Stimulated activated CD8-positive, alpha-beta memory T cell treated with anti-CD3 and anti-CD28 coated beads, Interleukin-4, amount 100 ng/mL, for 1 hour (primary cell): ENCODE data around the gene ANO6.

Experiments
- DNase-seq, 2 donors: peaks; one replicate each; pipeline ENCODE4 v3.0.0-alpha.2; 2020; ENCODE audit warnings: low read depth in 2 of 2, low spot score in 1 of 2

ANO6 gene

GRCh38 chr12:45400991-45401390 is 185.1 kb downstream of the ANO6 start:
- DNase-seq = no peak

GRCh38 chr12:45402288-45402687 is 186.4 kb downstream of the ANO6 start:
- no peak for DNase-seq

DNA sequence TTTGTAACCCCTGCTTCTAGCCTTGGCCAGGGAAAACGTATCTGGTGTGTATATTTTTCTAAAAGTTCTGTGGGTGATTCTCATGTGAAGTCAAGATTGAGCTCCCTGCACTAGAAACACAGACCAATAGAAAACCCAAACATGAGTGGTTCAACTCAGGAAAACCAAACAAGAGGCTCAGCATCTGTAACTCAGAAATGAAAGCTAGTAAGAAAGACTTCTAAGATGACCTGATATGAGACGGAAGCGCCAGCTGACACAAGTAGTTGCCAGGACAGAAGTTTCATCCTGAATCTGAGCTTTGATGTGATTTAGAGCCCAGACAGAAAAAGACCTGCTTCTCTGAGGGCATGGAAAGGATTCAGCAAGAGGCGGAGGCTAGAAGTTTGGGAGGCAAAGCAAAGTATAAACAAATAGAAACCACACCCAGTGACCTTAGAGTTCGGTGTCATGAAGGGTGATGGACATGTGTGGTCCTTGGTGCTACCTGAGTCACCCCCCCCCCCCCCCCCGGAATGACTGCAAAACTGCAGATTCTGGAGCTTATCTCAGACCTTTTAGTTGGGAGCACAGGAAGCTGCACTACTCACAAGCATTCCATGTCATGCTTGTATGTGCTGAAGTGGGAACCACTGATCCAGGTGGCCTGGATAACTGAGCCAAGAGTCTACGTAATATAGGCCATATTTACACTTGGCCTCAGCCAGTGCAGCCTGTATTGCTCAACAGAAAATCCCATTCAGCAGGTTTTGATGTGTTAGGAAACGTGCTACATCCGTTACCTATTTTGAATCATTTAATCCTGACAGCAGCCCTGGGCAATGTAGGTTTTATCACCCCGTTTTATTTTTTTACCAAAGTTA is 191.3 kb downstream of the ANO6 start:
- no peak for DNase-seq

GRCh38 chr12:45407981-45408728 is 192.3 kb downstream of the ANO6 start:
- no peak for DNase-seq

DNA sequence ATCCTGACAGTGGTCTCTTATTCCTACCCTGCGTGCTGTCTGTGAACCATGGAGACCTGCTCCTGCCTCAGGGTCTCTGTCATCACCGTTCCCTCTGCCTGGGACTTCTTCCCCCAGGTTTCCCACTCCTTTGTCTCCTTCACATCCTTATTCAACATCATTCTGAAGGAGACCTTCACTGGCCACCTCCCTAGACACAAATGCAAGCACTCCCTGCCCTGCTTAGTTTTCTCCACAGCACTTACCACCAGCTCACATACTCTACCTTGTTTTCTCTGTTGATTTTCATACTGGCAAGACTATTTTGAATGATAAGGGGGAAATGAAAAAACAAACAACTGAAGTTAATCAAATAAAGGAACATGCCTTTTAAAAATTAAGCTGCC is 192.8 kb downstream of the ANO6 start:
- DNase-seq = no peak

- no peak for DNase-seq
These were observed 194.1 kb downstream of the ANO6 start for GRCh38 chr12:45409966-45410365.

DNA sequence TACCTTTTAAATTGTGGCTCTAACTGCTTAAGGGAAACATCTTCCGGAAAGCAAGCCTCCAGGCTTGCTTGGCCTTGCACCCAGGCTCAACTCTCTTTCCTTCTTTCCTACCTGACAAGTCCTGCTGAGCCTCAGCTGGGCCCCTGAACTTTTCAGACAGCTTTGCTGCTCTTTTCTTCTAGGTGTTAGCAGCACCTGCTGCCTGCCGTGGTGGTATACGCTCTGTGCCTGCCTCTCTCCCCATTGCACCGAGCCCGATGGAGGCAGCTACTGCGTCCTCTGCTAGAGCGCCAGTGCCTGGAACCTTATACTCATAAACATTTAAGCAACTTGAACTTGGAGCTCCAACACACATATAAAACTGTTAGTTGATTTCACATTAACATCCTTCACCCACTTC is 195.7 kb downstream of the ANO6 start:
- DNase-seq = no peak

GRCh38 chr12:45415393-45415817 is 199.5 kb downstream of the ANO6 start:
- no peak for DNase-seq

DNA sequence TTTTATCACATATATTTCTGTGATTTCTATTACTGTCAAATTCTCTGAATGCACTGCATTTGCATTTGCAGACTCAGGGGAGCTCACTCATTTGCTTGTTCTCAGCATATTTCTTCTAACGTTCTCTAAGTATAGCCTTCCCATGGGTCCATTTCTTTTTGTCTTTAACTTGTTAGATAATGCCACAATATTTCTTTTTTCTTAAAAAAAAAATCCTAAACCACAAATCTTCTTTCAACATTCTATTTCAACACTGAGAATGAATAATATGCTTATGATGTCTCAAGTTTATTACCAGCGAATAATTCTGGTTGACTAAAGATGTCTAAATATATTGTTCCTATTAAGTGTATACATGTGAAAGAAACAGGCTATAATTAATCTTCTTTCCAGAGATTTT is 200.2 kb downstream of the ANO6 start:
- no peak for DNase-seq

DNA sequence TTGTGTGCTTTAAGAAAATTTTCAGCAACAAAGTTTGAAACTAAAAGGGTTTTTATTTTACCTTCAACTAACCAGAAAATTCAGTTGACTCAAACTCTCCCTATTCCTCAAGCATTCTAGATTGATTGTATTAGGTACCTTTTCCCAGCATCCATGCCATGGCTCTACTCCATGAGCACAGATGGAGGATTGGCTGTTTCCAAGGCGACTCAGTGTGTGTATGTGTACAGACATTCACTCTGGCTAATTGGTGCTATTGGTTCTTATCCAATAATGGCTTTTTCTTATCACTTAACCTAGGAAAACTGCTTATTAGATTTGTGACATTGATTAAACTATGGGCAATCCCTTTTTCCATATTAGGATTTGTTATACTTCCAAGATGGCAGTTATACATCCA is 202.6 kb downstream of the ANO6 start:
- no peak for DNase-seq

- DNase-seq = no peak
These were observed 203.5 kb downstream of the ANO6 start for GRCh38 chr12:45419317-45419814.

DNA sequence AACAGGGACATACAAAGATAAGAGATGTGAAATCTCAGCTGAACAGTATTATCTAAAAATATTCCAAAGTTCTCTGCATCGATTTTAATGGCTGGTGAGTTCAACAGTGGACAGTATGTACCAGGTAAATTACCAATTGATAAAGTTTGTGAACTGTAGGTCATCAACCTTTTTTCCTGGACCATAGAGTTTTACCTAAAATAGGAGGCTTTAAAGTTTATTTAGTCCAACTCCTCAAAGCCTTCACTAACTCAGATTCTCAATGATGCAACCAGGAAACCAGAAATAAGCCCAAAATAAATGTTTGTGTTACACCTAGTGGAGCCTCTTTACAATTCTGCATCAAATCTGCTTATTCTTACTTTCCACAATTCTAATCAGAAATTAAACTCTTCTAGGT is 205.8 kb downstream of the ANO6 start:
- DNase-seq = no peak

DNA sequence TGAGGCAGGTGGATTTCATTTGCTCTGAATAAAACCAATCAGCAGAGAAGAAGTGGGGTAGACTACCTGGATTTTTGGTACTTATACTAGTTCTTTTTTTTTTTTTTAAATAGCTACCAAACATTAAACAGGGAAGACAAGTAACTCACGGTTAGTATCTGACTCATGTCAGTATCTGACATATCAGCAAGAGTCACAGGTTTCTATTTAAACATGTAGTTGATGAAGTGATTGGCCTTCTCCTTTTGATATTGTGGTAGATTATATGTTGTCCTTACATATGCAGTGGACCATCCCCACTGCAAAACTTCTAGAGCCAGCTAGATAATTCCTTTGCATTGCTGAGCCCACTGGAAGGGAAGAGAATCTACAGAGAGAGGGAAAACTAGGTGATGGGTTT is 208.0 kb downstream of the ANO6 start:
- no peak for DNase-seq

DNA sequence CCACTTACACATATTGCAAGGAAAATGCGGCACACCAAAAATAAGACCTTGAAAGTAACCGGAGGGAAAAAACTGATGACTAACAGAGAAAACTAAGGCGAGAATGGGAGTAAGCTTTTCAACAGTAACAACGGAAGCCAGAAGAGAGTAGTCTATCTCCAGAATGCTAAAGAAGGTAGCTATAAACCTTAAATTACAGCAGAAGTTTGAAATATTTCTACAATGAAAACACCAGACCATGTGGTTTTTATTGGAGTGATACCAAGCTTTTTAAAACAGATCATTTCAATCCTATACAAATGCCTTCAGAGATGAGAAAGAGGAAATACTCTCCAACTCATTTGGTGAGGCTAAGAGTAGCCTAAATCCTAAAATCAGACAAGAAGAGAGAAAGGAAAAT is 209.5 kb downstream of the ANO6 start:
- DNase-seq = no peak

GRCh38 chr12:45426294-45426693 is 210.4 kb downstream of the ANO6 start:
- no peak for DNase-seq

DNA sequence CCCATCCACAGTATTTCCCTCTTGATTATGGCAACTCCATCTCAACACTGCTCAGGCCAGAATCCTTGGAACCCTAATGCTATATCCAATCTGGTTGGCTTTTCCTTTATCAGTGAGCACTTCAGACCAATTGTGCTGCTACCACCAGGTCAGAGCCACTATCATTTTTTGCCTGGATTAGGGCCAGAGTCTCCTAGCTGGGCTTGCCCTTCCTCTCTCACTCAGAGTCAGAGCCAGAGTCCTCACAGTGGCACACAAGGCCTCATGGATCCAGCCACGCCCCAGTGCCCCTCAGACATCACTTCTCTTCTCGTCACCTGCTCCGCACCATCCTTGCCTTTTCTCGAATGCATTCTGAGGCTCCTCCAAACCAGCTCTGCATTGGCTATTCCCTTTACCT is 211.1 kb downstream of the ANO6 start:
- DNase-seq = no peak

- DNase-seq = no peak
These were observed 213.9 kb downstream of the ANO6 start for GRCh38 chr12:45429831-45430230.

DNA sequence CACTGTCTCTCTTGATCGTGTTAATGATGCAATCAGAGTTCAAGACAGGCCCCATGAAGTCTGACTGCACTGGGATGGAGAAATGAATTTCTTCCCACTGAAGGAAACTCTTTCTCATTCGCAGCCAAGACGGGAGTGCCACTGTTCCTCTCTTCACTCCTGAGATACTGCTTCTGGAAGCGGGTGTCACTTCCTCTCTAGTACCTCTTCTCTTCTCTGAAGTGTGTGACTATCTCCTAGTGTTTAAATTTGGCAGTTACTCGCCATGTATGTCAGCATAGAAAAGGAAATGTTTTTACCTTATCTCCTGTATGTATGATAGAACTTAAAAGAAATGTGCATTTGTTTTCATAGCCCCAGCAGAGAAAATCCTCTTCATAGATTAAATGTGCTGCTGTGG is 215.2 kb downstream of the ANO6 start:
- no peak for DNase-seq

DNA sequence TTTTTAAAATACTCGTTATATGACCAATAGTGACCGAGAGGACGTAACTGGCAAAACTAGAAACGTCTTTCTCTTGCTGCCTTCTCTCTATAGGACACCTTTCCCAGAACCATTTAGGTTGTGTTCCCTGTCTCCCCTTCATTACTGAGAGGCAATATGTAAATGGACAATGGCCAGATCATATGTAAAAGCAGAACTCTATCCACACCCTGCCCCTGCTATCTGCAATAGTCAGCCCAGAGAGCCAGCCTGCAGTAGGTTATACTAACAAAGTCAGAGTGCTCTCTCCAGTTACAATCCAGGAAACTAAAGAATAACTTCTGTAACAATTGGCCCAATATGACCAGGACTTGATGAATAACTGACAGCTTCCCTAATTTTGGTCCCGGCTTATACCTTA is 216.8 kb downstream of the ANO6 start:
- no peak for DNase-seq

DNA sequence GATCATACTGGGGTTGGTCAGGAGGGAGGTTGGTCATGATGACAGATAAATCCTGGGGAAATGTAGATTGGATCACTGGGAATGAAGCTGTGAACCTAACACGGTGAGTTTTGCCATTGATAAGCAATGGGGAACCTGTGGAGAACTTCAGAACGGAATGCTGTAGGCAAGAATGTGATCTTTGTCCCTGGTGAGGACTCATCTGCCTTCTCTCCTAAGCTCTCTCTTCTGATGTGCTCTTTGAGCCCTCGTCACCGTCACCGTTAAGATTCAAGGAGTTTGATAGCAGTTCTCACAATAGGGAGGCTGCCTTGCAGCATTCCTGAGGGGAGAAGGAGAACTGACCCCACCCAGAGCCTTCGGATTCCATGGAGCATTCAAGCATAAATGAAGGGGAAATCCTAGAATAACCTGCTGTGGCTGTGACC is 217.6 kb downstream of the ANO6 start:
- DNase-seq = no peak

GRCh38 chr12:45434094-45434493 is 218.2 kb downstream of the ANO6 start:
- DNase-seq = no peak

DNA sequence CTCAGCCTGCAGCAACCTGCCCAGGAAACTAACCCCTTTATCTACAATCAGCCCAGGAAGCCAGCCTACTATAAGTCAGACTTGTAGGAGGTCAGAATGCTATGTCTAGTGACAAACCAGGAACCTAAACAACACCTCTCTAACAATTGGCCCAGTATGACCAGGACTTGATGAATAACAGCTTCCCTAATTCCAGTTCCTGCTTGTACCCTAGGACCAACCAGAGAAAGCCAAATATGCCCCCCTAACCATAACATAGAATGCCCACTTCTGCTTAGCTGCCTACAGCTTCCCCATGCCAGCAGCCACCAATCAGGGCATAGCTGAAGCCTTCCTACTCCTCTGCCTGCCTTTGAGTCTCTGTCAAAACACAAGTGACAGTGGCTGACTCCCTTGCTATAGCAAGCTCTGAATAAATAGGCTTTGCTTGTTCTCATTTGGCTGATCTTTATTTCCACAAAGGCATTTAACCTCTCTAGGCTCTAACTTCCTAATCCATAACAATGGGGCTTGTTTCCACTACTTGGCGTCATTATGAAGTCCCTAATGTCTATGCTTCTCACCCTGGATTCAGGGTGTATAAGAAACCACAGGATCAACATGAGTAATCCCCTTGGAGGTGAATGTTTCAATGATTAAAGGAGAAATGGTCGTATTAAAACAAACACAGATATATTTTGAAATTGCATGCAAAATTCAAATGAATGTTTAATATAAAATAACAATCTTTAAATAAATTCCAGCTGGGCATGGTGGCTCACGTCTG is 220.2 kb downstream of the ANO6 start:
- DNase-seq = no peak
